K562 (cell line): ENCODE data around the gene FRRS1L. TPM values are rescaled to one million over a fixed set of nuclear protein-coding genes. Genes with fewer than 3 reads are reported as not detected.

Experiments
- ATAC-seq: fragments of 200-7000 bp; cut with Tn5 transposase; 3 replicates; pipeline ENCODE4 v1.9.1; 2020; ENCODE audit warnings: moderate library complexity
- BruUV-seq: library from RNA; stranded (reverse); fragments of 400-500 nt; replicated peaks from 2 replicates; lab custom pipeline; 2021; lab: Mats Ljungman, UMichigan
- CTCF ChIA-PET: fragments of 300-600 bp; formaldehyde crosslinking; extraction: SDS; loops from one replicate; lab custom pipeline; 2021; ENCODE audit warnings: low intra/inter-chr PET ratio; lab: Yijun Ruan, JAX
- POLR2A ChIA-PET: fragments of 300-600, 350-650 bp; sonication (Branson Sonifier 250); formaldehyde crosslinking; extraction: SDS; loops from one replicate; lab custom pipeline; 2021; ENCODE audit warnings: antibody characterized with exemption, inconsistent platforms; lab: Yijun Ruan, JAX
- DNase-seq, 4 experiments: peaks; one replicate each; pipeline versions ENCODE4 v3.0.0 to v3.0.0-alpha.2; 2011 to 2018; ENCODE audit warnings: low spot score in 3 of 4, mixed read lengths in 3 of 4; ENCODE audit errors: extremely low read depth in 1 of 4
- FAIRE-seq: peaks from 2 replicates; lab custom pipeline; 2011; peaks lifted over from hg19 to GRCh38; lab: Jason Lieb, UNC
- H2AFZ ChIP-seq: 2 replicates; pipeline ENCODE4 v1.6.0; 2011; ENCODE audit warnings: low read depth, low read length, control low read depth, inconsistent platforms
- H3K27ac ChIP-seq: fragments of 200-600 bp; 3 replicates; pipeline ENCODE4 v1.8.0; 2011; ENCODE audit warnings: low read depth, mild to moderate bottlenecking, control low read depth, inconsistent platforms, low read length, moderate library complexity, mixed read lengths; ENCODE audit errors: extremely low read depth
- H3K27me3 ChIP-seq, 2 experiments: fragments of 300-600 bp in 1 of 2; 2 replicates in 1 of 2; 3 replicates in 1 of 2; pipeline versions ENCODE4 v1.6.0 to v1.8.0; 2011; ENCODE audit warnings: inconsistent platforms in 2 of 2, low read length in 2 of 2, mild to moderate bottlenecking in 1 of 2, mixed read lengths in 1 of 2, moderate library complexity in 1 of 2; ENCODE audit not compliant: control insufficient read depth in 2 of 2, insufficient read depth in 2 of 2
- H3K36me3 ChIP-seq: fragments of 300-600 bp; 3 replicates; pipeline ENCODE4 v1.8.0; 2011; ENCODE audit warnings: mild to moderate bottlenecking, low read length, inconsistent platforms; ENCODE audit not compliant: control insufficient read depth, insufficient read depth
- H3K4me1 ChIP-seq, 2 experiments: fragments of 200-600 bp in 1 of 2; replicated peaks in 1 of 2; 2 replicates in 1 of 2; 3 replicates in 1 of 2; pipeline versions ENCODE4 v1.5.1 to v1.8.0; 2011; ENCODE audit warnings: inconsistent platforms in 2 of 2, low read length in 2 of 2, mild to moderate bottlenecking in 1 of 2, mixed read lengths in 1 of 2, moderate library complexity in 1 of 2; ENCODE audit not compliant: control insufficient read depth in 2 of 2, insufficient read depth in 2 of 2
- H3K4me2 ChIP-seq: 2 replicates; pipeline ENCODE4 v1.6.1; 2011; ENCODE audit warnings: low read length, control low read depth, inconsistent platforms, mixed read lengths; ENCODE audit not compliant: insufficient read depth
- H3K4me3 ChIP-seq: fragments of 200-600 bp; sonication (generic), shearing (Covaris generic); 2 replicates; pipeline ENCODE4 v1.5.1; 2016; ENCODE audit warnings: control low read depth, inconsistent platforms
- H3K79me2 ChIP-seq: fragments of 200-600 bp; 3 replicates; pipeline ENCODE4 v1.8.0; 2011; ENCODE audit warnings: low read length, inconsistent platforms; ENCODE audit not compliant: control insufficient read depth, insufficient read depth
- H3K9ac ChIP-seq, 2 experiments: 2 replicates each; pipeline versions ENCODE4 v1.6.0 to v1.6.1; 2011; ENCODE audit warnings: low read depth in 2 of 2, low read length in 2 of 2, control low read depth in 1 of 2, inconsistent platforms in 1 of 2, mild to moderate bottlenecking in 1 of 2, mixed read lengths in 1 of 2; ENCODE audit not compliant: insufficient read depth in 1 of 2
- H3K9me1 ChIP-seq: one replicate; pipeline ENCODE4 v1.6.0; 2011; ENCODE audit warnings: inconsistent platforms, mild to moderate bottlenecking, low read length, moderate library complexity; ENCODE audit not compliant: control insufficient read depth, insufficient read depth
- H3K9me3 ChIP-seq: replicated peaks from 2 replicates; pipeline ENCODE4 v1.5.1; 2011; ENCODE audit warnings: low read depth, low read length, inconsistent platforms; ENCODE audit not compliant: control insufficient read depth, insufficient read depth
- H4K20me1 ChIP-seq: replicated peaks from 2 replicates; pipeline ENCODE4 v1.6.1; 2011; ENCODE audit warnings: low read length, inconsistent platforms, mixed read lengths; ENCODE audit not compliant: control insufficient read depth, insufficient read depth
- ATF3 ChIP-seq, 2 experiments: fragments of 450-650 bp in 1 of 2; sonication (generic) in 1 of 2; formaldehyde crosslinking in 1 of 2; IDR thresholded peaks in 1 of 2; conservative IDR thresholded peaks in 1 of 2; 2 replicates each; pipeline versions ENCODE4 v1.6.1 to v1.8.1; 2016 to 2023; ENCODE audit warnings: mild to moderate bottlenecking in 2 of 2, moderate library complexity in 2 of 2, inconsistent platforms in 1 of 2, missing genetic modification reagents in 1 of 2
- ATF7 ChIP-seq: fragments of 450-650 bp; IDR thresholded peaks from 2 replicates; pipeline ENCODE4 v1.7.1; 2014; ENCODE audit warnings: mild to moderate bottlenecking, moderate library complexity
- CREM ChIP-seq: IDR thresholded peaks from 2 replicates; pipeline ENCODE4 v1.6.1; 2014; ENCODE audit warnings: antibody characterized with exemption, low read depth
- CSDE1 ChIP-seq, 2 experiments: fragments of 450-650 bp; IDR thresholded peaks; 2 replicates each; pipeline ENCODE4 v1.6.1; 2016; ENCODE audit warnings: mild to moderate bottlenecking in 1 of 2
- FOXK1 ChIP-seq: sonication (generic); formaldehyde crosslinking; IDR thresholded peaks from 2 replicates; pipeline ENCODE4 v1.8.0; 2022; ENCODE audit warnings: missing genetic modification reagents, mild to moderate bottlenecking, borderline replicate concordance
- IFI16 ChIP-seq: fragments of 250-450 bp; sonication (Bioruptor Pico); IDR thresholded peaks from 2 replicates; pipeline ENCODE4 v2.1.2; 2022; ENCODE audit warnings: mild to moderate bottlenecking, inconsistent platforms
- LARP7 ChIP-seq: fragments of 450-650 bp; IDR thresholded peaks from 2 replicates; pipeline ENCODE4 v1.6.1; 2016
- MBD2 ChIP-seq: sonication (generic); IDR thresholded peaks from 2 replicates; pipeline ENCODE4 v1.6.1; 2016; ENCODE audit warnings: low read depth, borderline replicate concordance
- POLR2H ChIP-seq: IDR thresholded peaks from 2 replicates; pipeline ENCODE4 v1.6.1; 2016; ENCODE audit warnings: missing genetic modification characterization, low read depth, mild to moderate bottlenecking, control low read depth, missing compliant biosample characterization, moderate library complexity
- PRMT5 ChIP-seq: sonication (generic); formaldehyde crosslinking; IDR thresholded peaks from 2 replicates; pipeline ENCODE4 v1.5.0; 2020; ENCODE audit warnings: missing genetic modification reagents
- SETDB1 ChIP-seq: IDR thresholded peaks from one replicate; pipeline ENCODE4 v1.6.1; 2012; ENCODE audit warnings: low read length, control low read depth, inconsistent platforms
- TAF9B ChIP-seq: fragments of 450-650 bp; IDR thresholded peaks from 2 replicates; pipeline ENCODE4 v1.6.1; 2018; ENCODE audit warnings: mild to moderate bottlenecking; ENCODE audit not compliant: partially characterized antibody
- YBX1 ChIP-seq: fragments of 450-650 bp; IDR thresholded peaks from 2 replicates; pipeline ENCODE4 v1.7.1; 2016; ENCODE audit warnings: mild to moderate bottlenecking
- ZEB2 ChIP-seq: fragments of 450-650 bp; IDR thresholded peaks from 2 replicates; pipeline ENCODE4 v1.6.1; 2016
- ZNF764 ChIP-seq: fragments of 250-450 bp; sonication (Bioruptor Pico); IDR thresholded peaks from 2 replicates; pipeline ENCODE4 v1.4.0; 2020; ENCODE audit warnings: low read depth, mild to moderate bottlenecking, moderate library complexity
- ZSCAN29 ChIP-seq: fragments of 450-650 bp; IDR thresholded peaks from 2 replicates; pipeline ENCODE4 v1.6.1; 2017
- WGBS: fragments of 100-300 bp; shearing (Covaris generic); methylation state at CpG from one replicate; pipeline ENCODE4 v1.1.6; 2016; ENCODE audit warnings: low coverage, mixed read lengths; ENCODE audit not compliant: insufficient coverage; ENCODE audit errors: missing lambda C conversion rate; 5-methylcytosine and 5-hydroxymethylcytosine counted together
- in situ Hi-C: fragments of 300-500 bp; cut with MboI; formaldehyde crosslinking; loops from 4 replicates; pipeline ENCODE4 v1.15.0; 2018; ENCODE audit warnings: inconsistent platforms, mixed read lengths
- intact Hi-C: fragments of 100-400 bp; cut with micrococcal nuclease; formaldehyde crosslinking; loops from 2 replicates; pipeline ENCODE4 v1.14.2; 2022
- polyA plus RNA-seq, 8 experiments: library from polyadenylated mRNA; depleted of rRNA in 4 of 8; stranded (reverse) in 5 of 8; unstranded in 3 of 8; fragments of >200 nt; fragmentation: Nextera tagmentation in 2 of 8; fragmentation: Illumina TruSeq in 1 of 8; extraction: Ambion mirVana in 2 of 8; extraction: Trizol in 1 of 8; gene quantifications; 2 replicates each; pipeline versions ENCODE4 v1.2.1 to v1.2.3, GENCODE V29; 2011 to 2014; ENCODE audit warnings: inconsistent platforms in 1 of 8, missing spikeins in 1 of 8
- total RNA-seq, 7 experiments: library from RNA; depleted of rRNA in 6 of 7; stranded (reverse); fragments of >200 nt in 6 of 7; fragmentation: Illumina TruSeq in 2 of 7; extraction: Trizol in 2 of 7; gene quantifications; 2 replicates each; pipeline versions ENCODE4 v1.2.1 to v1.2.3, GENCODE V29; 2011 to 2021; ENCODE audit warnings: low replicate concordance in 1 of 7
- TF ChIP-seq, protein P1 (sequence below): fragments of 250-450 bp; sonication (Bioruptor Pico); IDR thresholded peaks from 2 replicates; pipeline ENCODE4 v1.5.0; 2020; ENCODE audit warnings: mild to moderate bottlenecking
- TF ChIP-seq, protein P2 (sequence below): sonication (generic); formaldehyde crosslinking; IDR thresholded peaks from 2 replicates; pipeline ENCODE4 v1.8.0; 2023; ENCODE audit warnings: mild to moderate bottlenecking, missing genetic modification reagents

FRRS1L gene
- total and polyA plus RNA-seq, 9 of the 15 experiments (the other 6 are each of a cell fraction or from before 2014, with no cell fraction given), result under 0.01 to 0.04 (median 0.03) TPM; not detected in 5

- BruUV-seq, result no TSS peak
- Histone ChIP-seq H3K4me1 (peaks cover 0 to 9% of the 10 kb centered on the region in 2 experiments; a peak in 1 of 5 replicates), H2AFZ (peak overlapping the region; percentile 73), H3K4me2 (no peak overlapping the region), H3K9me1 (no peaks in the 10 kb centered on the region), H3K9ac (peak overlapping the region in 1 of 2 experiments; percentile 3; a peak in 2 of 4 replicates), H3K4me3 (no peak overlapping the region), H3K27ac (no peak overlapping the region), H3K79me2 (no peaks in the 10 kb centered on the region), H3K9me3 (no peaks in the 10 kb centered on the region), H3K36me3 (no peaks in the 10 kb centered on the region), H4K20me1 (no peaks in the 10 kb centered on the region), H3K27me3 (no peaks in the 10 kb centered on the region)
- TF ChIP-seq TAF9B (no peak), CSDE1 (IDR thresholded peaks at IDR 0.05) (no peak), IFI16 (CRISPR knock-in tag) (no peak), ZNF764 (CRISPR knock-in tag) (no peak), CREM (0 out of 2 replicates have a peak, but pooled peaks have one; percentile 8), ATF3 (IDR thresholded peaks at IDR 0.05) (peak; percentile 18; the same call in 1 of the 2 replicates), ATF3 (CRISPR knock-in tag; conservative IDR thresholded peaks at IDR 0.05) (no peak), MBD2 (no peak), PRMT5 (CRISPR knock-in tag) (no peak), POLR2H (tag) (no peak), SETDB1 (no peak), FOXK1 (CRISPR knock-in tag) (no peak), ZEB2 (no peak), LARP7 (no peak), ATF7 (peak; percentile 54; the same call in 1 of the 2 replicates), YBX1 (no peak), ZSCAN29 (no peak)
- TF ChIP-seq, protein P1, sequence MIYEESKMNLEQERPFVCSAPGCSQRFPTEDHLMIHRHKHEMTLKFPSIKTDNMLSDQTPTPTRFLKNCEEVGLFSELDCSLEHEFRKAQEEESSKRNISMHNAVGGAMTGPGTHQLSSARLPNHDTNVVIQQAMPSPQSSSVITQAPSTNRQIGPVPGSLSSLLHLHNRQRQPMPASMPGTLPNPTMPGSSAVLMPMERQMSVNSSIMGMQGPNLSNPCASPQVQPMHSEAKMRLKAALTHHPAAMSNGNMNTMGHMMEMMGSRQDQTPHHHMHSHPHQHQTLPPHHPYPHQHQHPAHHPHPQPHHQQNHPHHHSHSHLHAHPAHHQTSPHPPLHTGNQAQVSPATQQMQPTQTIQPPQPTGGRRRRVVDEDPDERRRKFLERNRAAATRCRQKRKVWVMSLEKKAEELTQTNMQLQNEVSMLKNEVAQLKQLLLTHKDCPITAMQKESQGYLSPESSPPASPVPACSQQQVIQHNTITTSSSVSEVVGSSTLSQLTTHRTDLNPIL (CRISPR knock-in tag), result no peak
- TF ChIP-seq, protein P2, sequence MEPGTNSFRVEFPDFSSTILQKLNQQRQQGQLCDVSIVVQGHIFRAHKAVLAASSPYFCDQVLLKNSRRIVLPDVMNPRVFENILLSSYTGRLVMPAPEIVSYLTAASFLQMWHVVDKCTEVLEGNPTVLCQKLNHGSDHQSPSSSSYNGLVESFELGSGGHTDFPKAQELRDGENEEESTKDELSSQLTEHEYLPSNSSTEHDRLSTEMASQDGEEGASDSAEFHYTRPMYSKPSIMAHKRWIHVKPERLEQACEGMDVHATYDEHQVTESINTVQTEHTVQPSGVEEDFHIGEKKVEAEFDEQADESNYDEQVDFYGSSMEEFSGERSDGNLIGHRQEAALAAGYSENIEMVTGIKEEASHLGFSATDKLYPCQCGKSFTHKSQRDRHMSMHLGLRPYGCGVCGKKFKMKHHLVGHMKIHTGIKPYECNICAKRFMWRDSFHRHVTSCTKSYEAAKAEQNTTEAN (CRISPR knock-in tag), result no peak
- ATAC-seq (peak; percentile 35), DNase-seq (peak in 2 of 4 experiments; percentile 23 to 29), FAIRE-seq (peak; percentile 37)
- intact Hi-C loops (no loop called here), in situ Hi-C loops (no loop called here)
- ChIA-PET POLR2A (interaction anchor here (0.7 to 1.3 kb wide), 3 partner anchors 8 to 37 kb away, joined by 3 to 4 read pairs (median 3); no protein-coding TSS in a partner anchor), CTCF (no interaction called here)
- 36% methylated on average over 3 of the region's 3 CpGs for WGBS
Measured at GRCh38 chr9:109171926-109172325, 4.9 kb upstream of the FRRS1L start.
